Caco-2 (cell line): ENCODE data around the gene SGCA. TPM values are rescaled to one million over a fixed set of nuclear protein-coding genes. Genes with fewer than 3 reads are reported as not detected.
A peak's percentile ranks its signal among the peaks of the same experiment; 100 is the strongest.

Source experiments
- BruUV-seq: library from RNA; stranded (reverse); fragments of 400-500 nt; replicated peaks from 2 replicates; lab custom pipeline; 2021; lab: Mats Ljungman, UMichigan
- CTCF ChIA-PET: fragments of 300-600 bp; sonication (Branson Sonifier 250); formaldehyde crosslinking; loops from one replicate; lab custom pipeline; 2022; ENCODE audit warnings: antibody characterized with exemption; lab: Charles Lee
- POLR2A ChIA-PET: fragments of 300-600 bp; sonication (Branson Sonifier 250); formaldehyde crosslinking; loops from one replicate; lab custom pipeline; 2022; ENCODE audit warnings: antibody characterized with exemption; lab: Charles Lee
- DNase-seq, 2 experiments: peaks; one replicate each; pipeline versions ENCODE4 v3.0.0 to v3.0.0-alpha.2; 2020 to 2022
- H3K27me3 ChIP-seq: replicated peaks from 2 replicates; pipeline ENCODE4 v1.6.0; 2011; ENCODE audit warnings: low read length; ENCODE audit not compliant: control insufficient read depth, insufficient read depth
- H3K36me3 ChIP-seq: 2 replicates; pipeline ENCODE4 v1.5.1; 2011; ENCODE audit warnings: low read length; ENCODE audit not compliant: control insufficient read depth, insufficient read depth
- H3K4me1 ChIP-seq: fragments of 250-450 bp; sonication (Bioruptor Pico); 2 replicates; pipeline ENCODE4 v1.5.1; 2020; ENCODE audit warnings: mild to moderate bottlenecking
- H3K4me3 ChIP-seq: 2 replicates; pipeline ENCODE4 v1.5.1; 2011; ENCODE audit warnings: low read depth, mild to moderate bottlenecking, control low read depth, low read length
- H3K9me3 ChIP-seq: fragments of 250-450 bp; sonication (Bioruptor Pico); 2 replicates; pipeline ENCODE4 v1.5.1; 2020; ENCODE audit warnings: mild to moderate bottlenecking, moderate library complexity
- H3K27ac Mint-ChIP-seq: one replicate; pipeline ENCODE4 v1.8.0; 2022; ENCODE audit warnings: mixed read lengths; ENCODE audit not compliant: unreplicated experiment
- H3K27me3 Mint-ChIP-seq: one replicate; pipeline ENCODE4 v1.8.0; 2022; ENCODE audit warnings: mixed read lengths; ENCODE audit not compliant: insufficient read depth, unreplicated experiment
- H3K36me3 Mint-ChIP-seq: one replicate; pipeline ENCODE4 v1.8.0; 2022; ENCODE audit warnings: mild to moderate bottlenecking, mixed read lengths; ENCODE audit not compliant: insufficient read depth, unreplicated experiment
- H3K4me1 Mint-ChIP-seq: one replicate; pipeline ENCODE4 v1.8.0; 2022; ENCODE audit warnings: low read depth, mixed read lengths; ENCODE audit not compliant: unreplicated experiment
- H3K4me3 Mint-ChIP-seq: one replicate; pipeline ENCODE4 v1.8.0; 2022; ENCODE audit warnings: mild to moderate bottlenecking, moderate library complexity, mixed read lengths; ENCODE audit not compliant: unreplicated experiment
- H3K9me3 Mint-ChIP-seq: one replicate; pipeline ENCODE4 v1.8.0; 2022; ENCODE audit warnings: mixed read lengths; ENCODE audit not compliant: unreplicated experiment
- intact Hi-C: fragments of 100-400 bp; cut with micrococcal nuclease; formaldehyde crosslinking; loops from one replicate; pipeline ENCODE4 v1.10.0; 2022; ENCODE audit not compliant: unreplicated experiment
- total RNA-seq: library from RNA; stranded (reverse); gene quantifications from 2 replicates; pipeline ENCODE4 v1.2.3, GENCODE V29; 2022
- TF ChIP-seq, protein P1 (sequence below), 2 experiments: fragments of 200-600 bp in 1 of 2; IDR thresholded peaks; 1 replicate in 1 of 2; 2 replicates in 1 of 2; pipeline versions ENCODE4 v1.5.1 to v1.8.0; 2011 to 2022; ENCODE audit warnings: antibody characterized with exemption in 1 of 2, control low read depth in 1 of 2, inconsistent platforms in 1 of 2, low read depth in 1 of 2, low read length in 1 of 2, mild to moderate bottlenecking in 1 of 2, moderate library complexity in 1 of 2; ENCODE audit not compliant: insufficient read depth in 1 of 2, severe bottlenecking in 1 of 2, unreplicated experiment in 1 of 2

Gene SGCA
- total RNA-seq, 1 experiment from 2014 or later = not detected

DNA sequence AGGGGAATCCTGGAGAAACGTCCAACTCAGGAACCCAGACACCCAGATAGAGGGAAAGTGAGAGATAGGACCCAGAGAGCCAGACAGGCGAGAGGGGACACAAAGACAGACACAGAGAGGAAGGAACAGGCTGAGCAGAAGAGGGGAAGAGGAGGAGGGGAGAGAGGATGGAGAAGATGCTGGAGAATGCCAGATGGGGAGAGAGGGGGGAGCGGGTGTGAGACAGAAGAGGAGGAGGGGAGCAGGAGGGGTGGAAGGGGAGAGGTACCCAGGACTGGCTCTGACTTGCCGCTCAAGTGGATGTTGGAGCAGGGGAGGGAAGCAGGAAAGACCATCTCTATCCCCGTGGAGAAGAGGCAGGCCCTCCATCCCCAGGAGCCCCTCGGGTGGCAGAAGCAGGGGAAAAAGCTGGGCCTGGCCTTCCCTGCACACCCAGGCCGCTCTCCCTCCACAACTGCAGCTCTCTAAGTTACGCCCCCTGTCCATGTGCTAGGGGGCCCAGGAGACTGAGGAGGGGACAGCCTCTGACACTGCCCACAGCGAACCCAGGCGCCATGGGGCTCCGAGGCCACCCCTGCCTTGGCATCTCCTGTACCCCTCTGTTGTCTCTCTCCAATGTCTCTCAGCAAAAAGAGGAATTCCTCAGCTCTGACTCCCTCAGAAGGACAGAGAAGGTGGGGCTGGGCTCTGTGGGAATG lies 20.1 kb upstream of the SGCA start:
- BruUV-seq = no TSS peak
- TF ChIP-seq, protein P1, sequence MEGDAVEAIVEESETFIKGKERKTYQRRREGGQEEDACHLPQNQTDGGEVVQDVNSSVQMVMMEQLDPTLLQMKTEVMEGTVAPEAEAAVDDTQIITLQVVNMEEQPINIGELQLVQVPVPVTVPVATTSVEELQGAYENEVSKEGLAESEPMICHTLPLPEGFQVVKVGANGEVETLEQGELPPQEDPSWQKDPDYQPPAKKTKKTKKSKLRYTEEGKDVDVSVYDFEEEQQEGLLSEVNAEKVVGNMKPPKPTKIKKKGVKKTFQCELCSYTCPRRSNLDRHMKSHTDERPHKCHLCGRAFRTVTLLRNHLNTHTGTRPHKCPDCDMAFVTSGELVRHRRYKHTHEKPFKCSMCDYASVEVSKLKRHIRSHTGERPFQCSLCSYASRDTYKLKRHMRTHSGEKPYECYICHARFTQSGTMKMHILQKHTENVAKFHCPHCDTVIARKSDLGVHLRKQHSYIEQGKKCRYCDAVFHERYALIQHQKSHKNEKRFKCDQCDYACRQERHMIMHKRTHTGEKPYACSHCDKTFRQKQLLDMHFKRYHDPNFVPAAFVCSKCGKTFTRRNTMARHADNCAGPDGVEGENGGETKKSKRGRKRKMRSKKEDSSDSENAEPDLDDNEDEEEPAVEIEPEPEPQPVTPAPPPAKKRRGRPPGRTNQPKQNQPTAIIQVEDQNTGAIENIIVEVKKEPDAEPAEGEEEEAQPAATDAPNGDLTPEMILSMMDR (IDR thresholded peaks at IDR 0.05; ENCODE audit: insufficient read depth in 1 of 2, low read depth in 1 of 2, low read length in 1 of 2, severe bottlenecking in 1 of 2, unreplicated experiment in 1 of 2) = no peak
- H3K4me3 ChIP-seq = no peak overlapping the region
- H3K9me3 Mint-ChIP-seq = no peaks in the 10 kb centered on the region
- H3K27me3 ChIP-seq = no peaks in the 10 kb centered on the region
- no peak for DNase-seq
- peaks cover 29% of the 10 kb centered on the region for H3K4me1 Mint-ChIP-seq
- peaks cover 26% of the 10 kb centered on the region for H3K4me1 ChIP-seq
- no peaks in the 10 kb centered on the region for H3K9me3 ChIP-seq
- no peak overlapping the region for H3K27ac Mint-ChIP-seq
- intact Hi-C loops = loop anchor here (2.0 kb wide), 1 partner anchor 13 kb away; no protein-coding TSS in a partner anchor
- H3K27me3 Mint-ChIP-seq = no peaks in the 10 kb centered on the region
- H3K36me3 Mint-ChIP-seq = peaks cover 29% of the 10 kb centered on the region
- H3K36me3 ChIP-seq = peaks cover 12% of the 10 kb centered on the region; the same call in 1 of the 2 replicates
- ChIA-PET CTCF (interaction anchor here (0.6 to 1.1 kb wide), 7 partner anchors 14 to 1441 kb away, joined by 3 to 8 read pairs (median 4); no protein-coding TSS in a partner anchor), POLR2A (no interaction called here)
- no peak overlapping the region for H3K4me3 Mint-ChIP-seq

DNA sequence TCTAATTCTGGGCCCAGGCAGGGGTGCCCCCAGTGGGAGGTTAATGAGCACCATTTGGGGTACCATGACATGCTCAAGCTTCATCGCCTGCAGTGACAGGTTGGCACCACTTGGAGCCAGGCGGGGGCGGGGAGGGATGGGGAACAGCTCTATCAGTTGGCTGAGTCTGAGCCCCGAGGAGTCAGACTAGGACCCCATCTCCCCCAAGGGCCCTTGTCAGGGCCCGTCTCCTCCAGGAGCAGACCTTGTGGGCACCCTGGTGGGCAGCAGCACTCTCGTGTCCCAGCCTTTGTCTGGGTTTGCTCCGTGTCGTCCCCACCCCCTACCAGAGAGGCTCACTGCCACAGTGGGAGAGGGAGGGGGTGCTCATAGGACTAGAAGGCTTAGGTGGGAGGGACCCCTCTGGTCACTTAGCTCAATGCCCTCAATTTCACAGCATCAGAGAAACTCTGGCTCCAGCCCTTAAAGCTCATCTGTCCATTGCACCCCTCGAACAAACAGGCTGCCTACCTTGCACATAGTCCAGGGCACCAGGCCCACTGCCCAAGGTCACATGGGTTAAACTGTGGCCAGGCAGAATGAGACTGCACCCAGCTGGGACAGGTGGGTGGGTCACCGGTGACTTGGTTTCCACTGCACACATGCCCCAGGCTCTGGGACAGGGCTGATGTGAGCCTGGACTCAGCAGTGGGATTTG lies 19.4 kb upstream of the SGCA start:
- Histone ChIP-seq H3K27me3 (no peaks in the 10 kb centered on the region), H3K9me3 (no peaks in the 10 kb centered on the region), H3K4me3 (no peak overlapping the region), H3K36me3 (peaks cover 9% of the 10 kb centered on the region; the same call in 1 of the 2 replicates), H3K4me1 (peaks cover 26% of the 10 kb centered on the region)
- TF ChIP-seq, protein P1 (IDR thresholded peaks at IDR 0.05; ENCODE audit: insufficient read depth in 1 of 2, low read depth in 1 of 2, low read length in 1 of 2, severe bottlenecking in 1 of 2, unreplicated experiment in 1 of 2) = peak in 1 of 2 experiments; percentile 26
- no peaks in the 10 kb centered on the region for H3K27me3 Mint-ChIP-seq
- intact Hi-C loops = loop anchor here (2.0 kb wide), 1 partner anchor 14 kb away; no protein-coding TSS in a partner anchor
- no peak overlapping the region for H3K27ac Mint-ChIP-seq
- peaks cover 29% of the 10 kb centered on the region for H3K4me1 Mint-ChIP-seq
- peaks cover 26% of the 10 kb centered on the region for H3K36me3 Mint-ChIP-seq
- H3K9me3 Mint-ChIP-seq = no peaks in the 10 kb centered on the region
- POLR2A ChIA-PET = no interaction called here
- CTCF ChIA-PET = interaction anchor here (0.6 to 1.0 kb wide), 3 partner anchors 27 to 1442 kb away, joined by 3 to 4 read pairs (median 4); no protein-coding TSS in a partner anchor
- H3K4me3 Mint-ChIP-seq = no peak overlapping the region
- DNase-seq = no peak
- BruUV-seq = no TSS peak
